Neural cell (in vitro differentiated cells): ENCODE data around the gene MC5R. TPM values are rescaled to one million over a fixed set of nuclear protein-coding genes. Genes with fewer than 3 reads are reported as not detected.

Experiments used
- H2AFZ ChIP-seq: fragments of 200-600, 300-800 bp; sonication (generic), shearing (Covaris generic); 2 replicates; pipeline ENCODE4 v1.6.0; 2014; ENCODE audit warnings: low read depth, mild to moderate bottlenecking, antibody characterized with exemption, low read length, moderate library complexity
- H3F3A ChIP-seq: fragments of 200-600 bp; shearing (Covaris generic); 2 replicates; pipeline ENCODE4 v1.6.1; 2016; ENCODE audit warnings: mild to moderate bottlenecking, moderate library complexity, mixed read lengths, antibody characterized with exemption, low read length; ENCODE audit not compliant: insufficient read depth, poor library complexity, severe bottlenecking
- H3K27ac ChIP-seq: fragments of 200-600, 300-800 bp; sonication (generic), shearing (Covaris generic); 2 replicates; pipeline ENCODE4 v1.5.1; 2014; ENCODE audit warnings: mild to moderate bottlenecking, low read length, moderate library complexity
- H3K27me3 ChIP-seq: fragments of 300-800, 200-600 bp; sonication (generic), shearing (Covaris generic); 2 replicates; pipeline ENCODE4 v1.6.0; 2014; ENCODE audit warnings: mild to moderate bottlenecking, low read depth, low read length, moderate library complexity; ENCODE audit not compliant: insufficient read depth
- H3K36me3 ChIP-seq: fragments of 300-800, 200-600 bp; sonication (generic), shearing (Covaris generic); 2 replicates; pipeline ENCODE4 v1.5.1; 2014; ENCODE audit warnings: mild to moderate bottlenecking, antibody characterized with exemption, low read length, moderate library complexity; ENCODE audit not compliant: insufficient read depth
- H3K4me2 ChIP-seq: fragments of 300-800, 200-600 bp; sonication (generic), shearing (Covaris generic); 2 replicates; pipeline ENCODE4 v1.6.0; 2014; ENCODE audit warnings: mild to moderate bottlenecking, low read length
- H3K4me3 ChIP-seq: fragments of 300-800, 200-600 bp; sonication (generic), shearing (Covaris generic); 2 replicates; pipeline ENCODE4 v1.5.1; 2014; ENCODE audit warnings: mild to moderate bottlenecking, low read length, moderate library complexity
- H3K79me2 ChIP-seq: fragments of 200-600 bp; shearing (Covaris generic); replicated peaks from 2 replicates; pipeline ENCODE4 v1.6.0; 2014; ENCODE audit warnings: mild to moderate bottlenecking, low read length, moderate library complexity; ENCODE audit not compliant: insufficient read depth
- H3K9ac ChIP-seq: fragments of 300-800, 200-600 bp; sonication (generic), shearing (Covaris generic); 2 replicates; pipeline ENCODE4 v1.6.1; 2016; ENCODE audit warnings: mild to moderate bottlenecking, low read length, mixed read lengths
- H3K9me2 ChIP-seq: fragments of 200-600 bp; shearing (Covaris generic); 2 replicates; pipeline ENCODE4 v1.6.1; 2016; ENCODE audit warnings: mild to moderate bottlenecking, low read length, mixed read lengths; ENCODE audit not compliant: insufficient read depth
- H3K9me3 ChIP-seq: fragments of 200-600, 300-800 bp; sonication (generic), shearing (Covaris generic); 2 replicates; pipeline ENCODE4 v1.6.1; 2016; ENCODE audit warnings: mild to moderate bottlenecking, mixed run types, low read length, moderate library complexity, mixed read lengths
- H4K20me1 ChIP-seq: fragments of 200-600 bp; shearing (Covaris generic); 2 replicates; pipeline ENCODE4 v1.6.1; 2016; ENCODE audit warnings: mild to moderate bottlenecking, mixed run types; ENCODE audit not compliant: insufficient read depth
- EP300 ChIP-seq: fragments of 450-650 bp; conservative IDR thresholded peaks from 2 replicates; pipeline ENCODE4 v1.6.1; 2014; ENCODE audit warnings: antibody characterized with exemption, mild to moderate bottlenecking, moderate library complexity; ENCODE audit not compliant: poor library complexity, severe bottlenecking
- EZH2 ChIP-seq: fragments of 200-600, 300-800 bp; shearing (Covaris generic), sonication (generic); IDR thresholded peaks from 2 replicates; pipeline ENCODE4 v1.6.1; 2014; ENCODE audit warnings: antibody characterized with exemption, low read length, borderline replicate concordance, mild to moderate bottlenecking; ENCODE audit not compliant: insufficient read depth, poor library complexity, severe bottlenecking
- MXI1 ChIP-seq: fragments of 450-650 bp; conservative IDR thresholded peaks from 2 replicates; pipeline ENCODE4 v1.6.1; 2014; ENCODE audit warnings: antibody characterized with exemption, mild to moderate bottlenecking; ENCODE audit not compliant: poor library complexity, severe bottlenecking
- POLR2AphosphoS5 ChIP-seq: IDR thresholded peaks from 2 replicates; pipeline ENCODE4 v1.6.1; 2012
- RAD21 ChIP-seq: fragments of 450-650 bp; conservative IDR thresholded peaks from 2 replicates; pipeline ENCODE4 v1.6.1; 2014; ENCODE audit warnings: antibody characterized with exemption, mild to moderate bottlenecking, moderate library complexity
- SMC3 ChIP-seq: fragments of 450-650 bp; conservative IDR thresholded peaks from 2 replicates; pipeline ENCODE4 v1.6.1; 2014; ENCODE audit warnings: antibody characterized with exemption, mild to moderate bottlenecking, moderate library complexity; ENCODE audit not compliant: poor library complexity
- TAF1 ChIP-seq: IDR thresholded peaks from 2 replicates; pipeline ENCODE4 v1.6.1; 2012; ENCODE audit warnings: low read depth
- polyA plus RNA-seq: library from polyadenylated mRNA; depleted of rRNA; stranded (reverse); fragments of >200 nt; gene quantifications from 2 replicates; pipeline ENCODE4 v1.2.3, GENCODE V29; 2014
- TF ChIP-seq, protein P1 (sequence below): IDR thresholded peaks from 2 replicates; pipeline ENCODE4 v1.6.1; 2012; ENCODE audit warnings: borderline replicate concordance
- TF ChIP-seq, protein P2 (sequence below): fragments of 450-650 bp; IDR thresholded peaks from 2 replicates; pipeline ENCODE4 v1.5.1; 2014; ENCODE audit warnings: antibody characterized with exemption, mild to moderate bottlenecking, moderate library complexity; ENCODE audit not compliant: poor library complexity, severe bottlenecking

Gene MC5R
- polyA plus RNA-seq, 1 donor from 2014 or later, result not detected

DNA sequence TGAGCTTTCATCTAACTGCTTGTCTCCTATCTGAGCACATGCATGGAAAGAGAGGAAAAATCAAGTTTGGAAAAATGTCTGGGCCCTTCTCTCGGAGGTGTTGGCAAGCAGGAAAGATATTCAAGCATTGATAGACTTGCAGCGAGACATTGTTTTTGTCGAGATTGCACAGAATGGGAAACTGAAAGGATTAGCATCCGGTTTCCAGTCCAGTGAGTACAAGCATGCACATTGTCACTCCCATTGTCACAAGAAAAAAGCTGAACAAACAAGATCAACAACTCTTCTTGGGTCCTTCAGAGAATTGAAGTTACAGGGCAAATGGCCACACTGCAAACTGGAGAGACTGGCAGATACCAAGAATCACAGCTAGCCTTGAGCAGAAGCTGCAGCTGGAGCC is 19.6 kb upstream of the MC5R start:
- no peaks in the 10 kb centered on the region for H4K20me1 ChIP-seq
- H3K4me3 ChIP-seq, result no peak overlapping the region
- no peaks in the 10 kb centered on the region for H3K36me3 ChIP-seq
- H3K9me2 ChIP-seq, result no peaks in the 10 kb centered on the region
- H3K79me2 ChIP-seq, result no peaks in the 10 kb centered on the region
- peaks cover 14% of the 10 kb centered on the region for H3K27me3 ChIP-seq
- no peaks in the 10 kb centered on the region for H3K9me3 ChIP-seq
- TF ChIP-seq POLR2AphosphoS5, result no peak
- TF ChIP-seq MXI1, result no peak
- TF ChIP-seq, protein P1, sequence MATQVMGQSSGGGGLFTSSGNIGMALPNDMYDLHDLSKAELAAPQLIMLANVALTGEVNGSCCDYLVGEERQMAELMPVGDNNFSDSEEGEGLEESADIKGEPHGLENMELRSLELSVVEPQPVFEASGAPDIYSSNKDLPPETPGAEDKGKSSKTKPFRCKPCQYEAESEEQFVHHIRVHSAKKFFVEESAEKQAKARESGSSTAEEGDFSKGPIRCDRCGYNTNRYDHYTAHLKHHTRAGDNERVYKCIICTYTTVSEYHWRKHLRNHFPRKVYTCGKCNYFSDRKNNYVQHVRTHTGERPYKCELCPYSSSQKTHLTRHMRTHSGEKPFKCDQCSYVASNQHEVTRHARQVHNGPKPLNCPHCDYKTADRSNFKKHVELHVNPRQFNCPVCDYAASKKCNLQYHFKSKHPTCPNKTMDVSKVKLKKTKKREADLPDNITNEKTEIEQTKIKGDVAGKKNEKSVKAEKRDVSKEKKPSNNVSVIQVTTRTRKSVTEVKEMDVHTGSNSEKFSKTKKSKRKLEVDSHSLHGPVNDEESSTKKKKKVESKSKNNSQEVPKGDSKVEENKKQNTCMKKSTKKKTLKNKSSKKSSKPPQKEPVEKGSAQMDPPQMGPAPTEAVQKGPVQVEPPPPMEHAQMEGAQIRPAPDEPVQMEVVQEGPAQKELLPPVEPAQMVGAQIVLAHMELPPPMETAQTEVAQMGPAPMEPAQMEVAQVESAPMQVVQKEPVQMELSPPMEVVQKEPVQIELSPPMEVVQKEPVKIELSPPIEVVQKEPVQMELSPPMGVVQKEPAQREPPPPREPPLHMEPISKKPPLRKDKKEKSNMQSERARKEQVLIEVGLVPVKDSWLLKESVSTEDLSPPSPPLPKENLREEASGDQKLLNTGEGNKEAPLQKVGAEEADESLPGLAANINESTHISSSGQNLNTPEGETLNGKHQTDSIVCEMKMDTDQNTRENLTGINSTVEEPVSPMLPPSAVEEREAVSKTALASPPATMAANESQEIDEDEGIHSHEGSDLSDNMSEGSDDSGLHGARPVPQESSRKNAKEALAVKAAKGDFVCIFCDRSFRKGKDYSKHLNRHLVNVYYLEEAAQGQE, result no peak
- TF ChIP-seq, protein P2, sequence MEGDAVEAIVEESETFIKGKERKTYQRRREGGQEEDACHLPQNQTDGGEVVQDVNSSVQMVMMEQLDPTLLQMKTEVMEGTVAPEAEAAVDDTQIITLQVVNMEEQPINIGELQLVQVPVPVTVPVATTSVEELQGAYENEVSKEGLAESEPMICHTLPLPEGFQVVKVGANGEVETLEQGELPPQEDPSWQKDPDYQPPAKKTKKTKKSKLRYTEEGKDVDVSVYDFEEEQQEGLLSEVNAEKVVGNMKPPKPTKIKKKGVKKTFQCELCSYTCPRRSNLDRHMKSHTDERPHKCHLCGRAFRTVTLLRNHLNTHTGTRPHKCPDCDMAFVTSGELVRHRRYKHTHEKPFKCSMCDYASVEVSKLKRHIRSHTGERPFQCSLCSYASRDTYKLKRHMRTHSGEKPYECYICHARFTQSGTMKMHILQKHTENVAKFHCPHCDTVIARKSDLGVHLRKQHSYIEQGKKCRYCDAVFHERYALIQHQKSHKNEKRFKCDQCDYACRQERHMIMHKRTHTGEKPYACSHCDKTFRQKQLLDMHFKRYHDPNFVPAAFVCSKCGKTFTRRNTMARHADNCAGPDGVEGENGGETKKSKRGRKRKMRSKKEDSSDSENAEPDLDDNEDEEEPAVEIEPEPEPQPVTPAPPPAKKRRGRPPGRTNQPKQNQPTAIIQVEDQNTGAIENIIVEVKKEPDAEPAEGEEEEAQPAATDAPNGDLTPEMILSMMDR, result no peak
- TF ChIP-seq EZH2, result no peak
- H3F3A ChIP-seq, result no peaks in the 10 kb centered on the region
- no peak overlapping the region for H3K4me2 ChIP-seq
- H3K27ac ChIP-seq, result no peak overlapping the region
- no peak overlapping the region for H2AFZ ChIP-seq
- H3K9ac ChIP-seq, result no peak overlapping the region

DNA sequence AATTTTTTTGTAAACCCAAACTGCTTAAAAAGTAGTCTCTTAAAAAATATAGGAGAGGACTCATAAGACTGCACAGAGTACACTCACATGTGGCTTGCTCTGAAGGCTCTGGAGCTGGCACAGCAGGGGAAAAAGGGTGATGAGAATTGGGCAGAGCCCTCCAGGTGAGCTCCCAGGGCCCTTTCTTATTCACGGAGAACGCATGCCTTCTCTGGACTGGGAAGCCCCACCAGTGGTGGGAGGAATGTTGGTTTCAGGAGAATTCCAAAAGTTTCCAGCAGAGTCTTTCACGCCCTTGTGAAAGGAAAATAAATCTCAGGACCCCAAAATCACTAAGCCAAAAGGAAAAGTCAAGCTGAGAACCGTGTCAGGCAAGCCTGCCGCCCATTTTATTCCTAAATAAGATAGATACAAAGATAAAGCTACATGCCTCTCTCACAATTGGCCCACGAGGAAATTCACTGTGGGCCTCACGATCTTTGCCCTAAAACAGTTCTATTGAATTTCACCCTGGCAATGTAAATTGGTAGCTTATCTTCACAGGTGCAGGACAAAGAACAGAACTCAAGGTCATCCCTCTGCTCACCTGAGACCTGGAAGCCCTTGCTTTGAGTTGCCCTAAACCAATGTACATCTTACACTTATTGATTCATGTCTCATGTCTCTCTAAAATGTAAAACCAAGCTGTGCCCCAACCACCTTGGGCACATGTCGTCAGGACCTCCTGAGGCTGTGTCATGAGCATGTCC is 15.5 kb upstream of the MC5R start:
- H3K4me3 ChIP-seq, result no peak overlapping the region
- no peaks in the 10 kb centered on the region for H3K27me3 ChIP-seq
- no peaks in the 10 kb centered on the region for H3F3A ChIP-seq
- no peak for TF ChIP-seq POLR2AphosphoS5
- no peak for TF ChIP-seq EZH2
- no peak for TF ChIP-seq SMC3
- TF ChIP-seq EP300, result no peak
- TF ChIP-seq TAF1, result no peak
- TF ChIP-seq, protein P2, result no peak
- TF ChIP-seq MXI1, result no peak
- TF ChIP-seq RAD21, result no peak
- TF ChIP-seq, protein P1, result no peak
- no peaks in the 10 kb centered on the region for H3K9me3 ChIP-seq
- H3K9ac ChIP-seq, result no peak overlapping the region
- H3K4me2 ChIP-seq, result no peak overlapping the region
- H3K9me2 ChIP-seq, result no peaks in the 10 kb centered on the region
- H3K27ac ChIP-seq, result no peak overlapping the region
- H3K36me3 ChIP-seq, result no peaks in the 10 kb centered on the region
- H4K20me1 ChIP-seq, result no peaks in the 10 kb centered on the region
- H2AFZ ChIP-seq, result no peak overlapping the region
- H3K79me2 ChIP-seq, result no peaks in the 10 kb centered on the region
